GM12864 (cell line): ENCODE results near the gene SLC4A1AP.

Experiments
- DNase-seq: peaks from one replicate; pipeline ENCODE4 v3.0.0-alpha.2; 2011; ENCODE audit warnings: low read depth
- H3K4me3 ChIP-seq: 2 replicates; pipeline ENCODE4 v1.5.1; 2011; ENCODE audit warnings: mild to moderate bottlenecking, low read depth, low read length, control low read depth
- TF ChIP-seq, protein P1 (sequence below): IDR thresholded peaks from 2 replicates; pipeline ENCODE4 v1.5.1; 2011; ENCODE audit warnings: low read depth, mild to moderate bottlenecking, moderate library complexity, low read length, control low read depth, inconsistent platforms; ENCODE audit errors: missing control alignments

The SLC4A1AP gene

DNA sequence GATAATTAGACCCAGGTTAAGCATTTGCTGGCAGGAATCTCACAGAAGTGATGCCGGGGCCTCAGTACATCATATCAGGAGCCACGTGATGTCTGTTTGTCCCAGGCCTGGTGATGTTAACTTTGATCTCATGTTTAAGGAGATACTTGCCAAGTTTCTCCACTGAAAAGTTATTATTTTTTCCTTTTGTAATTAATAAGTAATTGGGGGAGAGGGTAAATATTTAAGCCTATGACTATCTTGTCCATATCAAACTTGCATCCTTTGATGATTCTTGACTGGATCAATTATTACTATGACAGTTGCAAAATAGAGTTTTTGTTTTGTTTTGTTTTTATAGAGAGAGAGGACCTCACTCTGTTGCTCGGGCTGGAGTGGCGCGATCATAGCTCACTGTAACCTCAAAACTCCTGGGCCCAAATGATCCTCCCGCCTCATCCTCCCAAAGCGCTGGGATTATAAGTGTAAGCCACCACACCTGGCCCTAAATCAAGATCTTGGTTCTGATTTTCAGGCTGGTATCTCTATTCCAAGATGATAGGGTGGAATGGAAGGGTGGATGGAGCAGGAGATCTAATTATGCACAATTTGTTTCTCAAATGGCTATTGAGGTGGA, 46.4 kb downstream of the SLC4A1AP start:
- DNase-seq = no peak
- TF ChIP-seq, protein P1, sequence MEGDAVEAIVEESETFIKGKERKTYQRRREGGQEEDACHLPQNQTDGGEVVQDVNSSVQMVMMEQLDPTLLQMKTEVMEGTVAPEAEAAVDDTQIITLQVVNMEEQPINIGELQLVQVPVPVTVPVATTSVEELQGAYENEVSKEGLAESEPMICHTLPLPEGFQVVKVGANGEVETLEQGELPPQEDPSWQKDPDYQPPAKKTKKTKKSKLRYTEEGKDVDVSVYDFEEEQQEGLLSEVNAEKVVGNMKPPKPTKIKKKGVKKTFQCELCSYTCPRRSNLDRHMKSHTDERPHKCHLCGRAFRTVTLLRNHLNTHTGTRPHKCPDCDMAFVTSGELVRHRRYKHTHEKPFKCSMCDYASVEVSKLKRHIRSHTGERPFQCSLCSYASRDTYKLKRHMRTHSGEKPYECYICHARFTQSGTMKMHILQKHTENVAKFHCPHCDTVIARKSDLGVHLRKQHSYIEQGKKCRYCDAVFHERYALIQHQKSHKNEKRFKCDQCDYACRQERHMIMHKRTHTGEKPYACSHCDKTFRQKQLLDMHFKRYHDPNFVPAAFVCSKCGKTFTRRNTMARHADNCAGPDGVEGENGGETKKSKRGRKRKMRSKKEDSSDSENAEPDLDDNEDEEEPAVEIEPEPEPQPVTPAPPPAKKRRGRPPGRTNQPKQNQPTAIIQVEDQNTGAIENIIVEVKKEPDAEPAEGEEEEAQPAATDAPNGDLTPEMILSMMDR = no peak

DNA sequence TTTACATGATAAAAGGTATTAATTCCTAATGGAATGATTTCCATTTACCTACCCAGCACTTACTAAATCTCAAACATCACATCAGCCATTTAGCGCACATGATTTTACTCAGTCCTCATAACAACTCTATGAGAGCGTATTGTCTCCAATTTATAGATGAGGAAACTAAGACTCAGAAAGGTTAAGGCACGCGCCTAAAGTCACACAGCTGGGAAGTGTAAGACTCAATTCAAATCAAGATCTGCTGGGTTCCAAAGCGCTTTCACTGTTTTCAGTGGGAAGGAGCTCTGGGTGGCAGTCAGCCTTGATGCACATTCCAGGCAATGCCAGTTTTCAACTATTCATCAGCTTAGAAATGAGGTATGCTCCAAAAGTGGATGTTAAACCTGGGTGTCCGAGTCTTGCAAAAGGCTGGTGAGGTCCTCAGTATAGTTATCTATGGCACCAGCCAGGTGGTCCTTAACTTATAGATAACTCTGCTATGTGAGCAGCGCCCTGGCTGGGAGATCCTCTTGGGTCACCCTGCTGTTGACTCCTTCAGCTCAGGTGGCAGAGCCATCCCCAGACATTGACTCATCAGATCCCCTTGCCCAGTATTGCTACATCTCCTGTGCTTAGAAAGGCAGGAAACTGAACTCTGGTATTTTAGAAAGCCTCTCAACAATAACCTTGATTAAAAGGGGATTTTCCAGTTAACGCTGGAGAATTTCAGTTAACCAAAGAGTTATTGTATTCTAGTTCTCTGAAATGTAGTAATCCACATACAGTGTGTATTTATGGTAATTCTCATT, 47.1 kb downstream of the SLC4A1AP start:
- TF ChIP-seq, protein P1 = no peak
- no peak for DNase-seq
- H3K4me3 ChIP-seq = no peak overlapping the region

More for the DNA sequence above, 46.4 kb downstream of the SLC4A1AP start:
- no peak overlapping the region for H3K4me3 ChIP-seq

DNA sequence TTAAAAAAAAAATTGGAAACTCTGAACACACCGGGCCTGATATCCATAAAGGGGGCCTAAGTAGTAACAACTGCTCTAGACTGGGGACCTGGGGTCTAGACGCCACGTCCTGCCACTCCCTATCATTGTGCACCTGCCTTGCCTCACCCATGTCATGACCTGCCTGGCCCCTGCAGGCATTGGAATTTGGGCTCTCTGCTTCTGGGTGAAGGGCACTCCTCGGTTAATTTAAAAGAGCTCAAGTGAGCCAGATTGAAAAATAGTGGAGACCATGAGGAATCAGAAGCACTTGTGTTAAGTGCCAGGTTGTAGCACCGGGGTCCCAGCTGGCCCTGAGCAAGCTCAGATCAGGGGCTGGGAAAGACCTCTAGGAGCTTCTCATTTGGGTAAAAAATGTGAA, 48.1 kb downstream of the SLC4A1AP start:
- H3K4me3 ChIP-seq = no peak overlapping the region
- TF ChIP-seq, protein P1 = no peak
- no peak for DNase-seq

DNA sequence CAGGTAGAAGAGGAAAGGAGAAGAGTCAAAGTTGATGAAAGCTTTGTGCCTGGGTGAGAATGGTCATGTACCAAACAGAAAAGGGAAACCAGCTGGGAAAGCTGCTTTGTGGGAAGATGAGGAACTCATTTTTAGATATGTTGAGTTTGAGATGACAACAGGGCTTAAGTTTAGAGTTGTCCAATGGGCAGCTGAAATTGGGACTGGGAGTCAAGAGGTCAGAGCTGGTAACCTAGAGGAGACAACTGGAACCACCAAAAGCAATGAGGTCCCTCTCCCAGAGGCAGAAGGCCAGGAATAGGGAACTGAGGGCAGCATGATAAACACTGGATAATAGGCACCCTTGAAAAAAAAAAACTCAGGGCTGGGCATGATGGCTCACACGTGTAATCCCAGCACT, 48.8 kb downstream of the SLC4A1AP start:
- H3K4me3 ChIP-seq = no peak overlapping the region
- DNase-seq = no peak
- TF ChIP-seq, protein P1 = no peak

DNA sequence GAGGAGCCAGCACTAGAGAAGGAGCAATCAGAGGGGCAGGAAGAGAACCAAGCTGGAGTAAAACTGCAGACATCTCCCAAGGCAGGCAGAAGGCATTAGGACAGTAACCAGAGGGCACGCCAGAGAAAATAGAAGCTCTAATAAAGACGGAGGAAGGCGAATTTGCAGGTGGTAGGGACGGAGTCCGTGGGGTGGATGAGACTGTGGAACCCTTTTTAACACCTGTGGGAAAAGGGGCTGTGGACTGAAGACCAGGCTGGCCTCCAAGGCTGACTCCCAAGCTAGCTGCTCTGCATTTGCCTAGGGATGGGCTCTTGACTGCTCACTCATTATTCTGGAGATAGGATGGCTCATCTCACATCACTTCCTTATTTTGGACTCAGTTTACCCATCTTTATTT, 49.5 kb downstream of the SLC4A1AP start:
- no peak for DNase-seq
- no peak overlapping the region for H3K4me3 ChIP-seq
- TF ChIP-seq, protein P1 = no peak

DNA sequence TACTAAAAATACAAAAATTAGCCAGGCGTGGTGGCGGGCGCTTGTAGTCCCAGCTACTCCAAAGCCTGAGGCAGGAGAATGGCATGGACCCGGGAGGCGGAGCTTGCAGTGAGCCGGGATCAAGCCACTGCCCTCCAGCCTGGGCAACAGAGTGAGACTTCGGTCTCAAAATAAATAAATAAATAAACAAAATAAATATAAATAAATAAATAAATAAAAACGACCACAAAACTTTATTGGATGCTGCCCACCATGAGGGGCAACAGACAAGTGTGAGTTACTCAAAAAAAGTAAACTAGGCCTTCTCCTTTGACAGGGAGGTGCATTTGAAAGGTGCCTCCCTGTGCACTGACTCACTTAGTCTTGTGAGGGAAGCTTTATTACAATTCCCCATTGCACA, 50.4 kb downstream of the SLC4A1AP start:
- TF ChIP-seq, protein P1 = no peak
- DNase-seq = no peak
- H3K4me3 ChIP-seq = no peak overlapping the region
